GM23338 (cell line): Measurements from ENCODE around the gene GRIK4.

Source experiments
- CREB1 ChIP-seq: fragments of 250-450 bp; sonication (Bioruptor Pico); IDR thresholded peaks from 2 replicates; pipeline ENCODE4 v1.5.0; 2020; ENCODE audit warnings: low read depth, mild to moderate bottlenecking, moderate library complexity
- CTCF ChIP-seq, 2 experiments: fragments of 200-600 bp in 1 of 2; sonication (generic) in 1 of 2; conservative IDR thresholded peaks; 2 replicates each; pipeline versions ENCODE4 v1.5.1 to v1.6.1; 2016 to 2017; ENCODE audit warnings: antibody characterized with exemption in 2 of 2, low read depth in 2 of 2, mild to moderate bottlenecking in 2 of 2, moderate library complexity in 1 of 2
- EZH2 ChIP-seq: fragments of 200-600 bp; sonication (generic); IDR thresholded peaks from one replicate; pipeline ENCODE4 v1.8.0; 2017; ENCODE audit warnings: antibody characterized with exemption, mild to moderate bottlenecking, low read depth; ENCODE audit not compliant: unreplicated experiment
- EZH2phosphoT487 ChIP-seq: fragments of 200-600 bp; sonication (generic); IDR thresholded peaks from one replicate; pipeline ENCODE4 v1.8.1; 2018; ENCODE audit warnings: antibody characterized with exemption; ENCODE audit not compliant: unreplicated experiment
- POLR2AphosphoS5 ChIP-seq: IDR thresholded peaks from 2 replicates; pipeline ENCODE4 v1.6.1; 2016; ENCODE audit warnings: antibody characterized with exemption, low read depth
- REST ChIP-seq: IDR thresholded peaks from one replicate; pipeline ENCODE4 v1.6.1; 2018; ENCODE audit warnings: antibody characterized with exemption; ENCODE audit not compliant: unreplicated experiment
- ZNF331 ChIP-seq: fragments of 250-450 bp; sonication (Bioruptor Pico); IDR thresholded peaks from 2 replicates; pipeline ENCODE4 v1.5.0; 2020; ENCODE audit warnings: low read depth, mild to moderate bottlenecking, moderate library complexity
- TF ChIP-seq, protein P1 (sequence below): IDR thresholded peaks from 2 replicates; pipeline ENCODE4 v1.6.1; 2016; ENCODE audit warnings: antibody characterized with exemption

GRCh38 chr11:120969993-120970392 lies 458.4 kb downstream of the GRIK4 start:
- TF ChIP-seq POLR2AphosphoS5: no peak
- no peak for TF ChIP-seq CTCF (conservative IDR thresholded peaks at IDR 0.05; ENCODE audit: low read depth in 2 of 2)
- no peak for TF ChIP-seq EZH2
- TF ChIP-seq EZH2phosphoT487: no peak
- TF ChIP-seq CREB1 (CRISPR knock-in tag): no peak
- TF ChIP-seq REST: no peak
- TF ChIP-seq, protein P1, sequence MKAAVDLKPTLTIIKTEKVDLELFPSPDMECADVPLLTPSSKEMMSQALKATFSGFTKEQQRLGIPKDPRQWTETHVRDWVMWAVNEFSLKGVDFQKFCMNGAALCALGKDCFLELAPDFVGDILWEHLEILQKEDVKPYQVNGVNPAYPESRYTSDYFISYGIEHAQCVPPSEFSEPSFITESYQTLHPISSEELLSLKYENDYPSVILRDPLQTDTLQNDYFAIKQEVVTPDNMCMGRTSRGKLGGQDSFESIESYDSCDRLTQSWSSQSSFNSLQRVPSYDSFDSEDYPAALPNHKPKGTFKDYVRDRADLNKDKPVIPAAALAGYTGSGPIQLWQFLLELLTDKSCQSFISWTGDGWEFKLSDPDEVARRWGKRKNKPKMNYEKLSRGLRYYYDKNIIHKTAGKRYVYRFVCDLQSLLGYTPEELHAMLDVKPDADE: no peak
- no peak for TF ChIP-seq ZNF331
